Esophagus squamous epithelium (tissue), 5 donors: ENCODE data around the gene NHLH2. TPM values are rescaled to one million over a fixed set of nuclear protein-coding genes. Genes with fewer than 3 reads are reported as not detected.
A peak's percentile ranks its signal among the peaks of the same experiment; 100 is the strongest.

ENCODE experiments used
- DNase-seq: peaks from one replicate; lab custom pipeline; 2025; lab: John Stamatoyannopoulos, UW
- H3K27ac ChIP-seq, 4 donors: fragments of 200-600 bp; sonication (generic); one replicate each; pipeline ENCODE4 v1.5.1; 2016 to 2019; ENCODE audit warnings: mild to moderate bottlenecking in 1 of 4
- H3K27me3 ChIP-seq, 4 donors: fragments of 200-600 bp; sonication (generic); 1 replicate in 3 of 4; 2 replicates in 1 of 4; pipeline versions ENCODE4 v1.5.1 to v1.6.0; 2017 to 2021; ENCODE audit warnings: antibody characterized with exemption in 1 of 4
- H3K36me3 ChIP-seq, 3 donors: fragments of 200-600 bp; sonication (generic); one replicate each; pipeline ENCODE4 v1.5.1; 2016 to 2019
- H3K4me1 ChIP-seq, 3 donors: fragments of 200-600 bp; sonication (generic); one replicate each; pipeline ENCODE4 v1.5.1; 2017 to 2019
- H3K4me3 ChIP-seq, 4 donors: fragments of 200-600 bp; sonication (generic); 1 replicate in 3 of 4; 2 replicates in 1 of 4; pipeline ENCODE4 v1.5.1; 2016 to 2019; ENCODE audit warnings: mild to moderate bottlenecking in 2 of 4, moderate library complexity in 1 of 4
- H3K9me3 ChIP-seq, 3 donors: fragments of 200-600 bp; sonication (generic); one replicate each; pipeline ENCODE4 v1.5.1; 2016 to 2019
- POLR2A ChIP-seq, 4 donors: fragments of 450-650 bp; IDR thresholded peaks; one replicate each; pipeline ENCODE4 v1.6.1; 2017; ENCODE audit warnings: antibody characterized with exemption in 4 of 4, mild to moderate bottlenecking in 4 of 4, moderate library complexity in 3 of 4
- WGBS, 2 donors: methylation state at CpG; one replicate each; pipeline ENCODE4 v1.1.5; 2018; 5-methylcytosine and 5-hydroxymethylcytosine counted together
- intact Hi-C: fragments of 100-400 bp; cut with DNase I; formaldehyde crosslinking; loops from one replicate; pipeline ENCODE4 v1.15.0; 2022
- total RNA-seq, 4 donors: library from RNA; depleted of rRNA; stranded (reverse); fragments of >200 nt; gene quantifications; one replicate each; pipeline ENCODE4 v1.1.0, GENCODE V29; 2016
- TF ChIP-seq, protein P1 (sequence below), 6 experiments: fragments of 450-650 bp in 4 of 6; fragments of 200-600 bp in 2 of 6; sonication (generic) in 2 of 6; IDR thresholded peaks; one replicate each; pipeline ENCODE4 v1.5.1; 2016 to 2019; ENCODE audit warnings: antibody characterized with exemption in 6 of 6, mild to moderate bottlenecking in 4 of 6, moderate library complexity in 4 of 6
- donor health status: DM: yes; HTN: yes; CAD: no.

The NHLH2 gene
- total RNA-seq, 4 donors from 2014 or later = 1.6 to 2.7 (median 2.5) TPM

DNA sequence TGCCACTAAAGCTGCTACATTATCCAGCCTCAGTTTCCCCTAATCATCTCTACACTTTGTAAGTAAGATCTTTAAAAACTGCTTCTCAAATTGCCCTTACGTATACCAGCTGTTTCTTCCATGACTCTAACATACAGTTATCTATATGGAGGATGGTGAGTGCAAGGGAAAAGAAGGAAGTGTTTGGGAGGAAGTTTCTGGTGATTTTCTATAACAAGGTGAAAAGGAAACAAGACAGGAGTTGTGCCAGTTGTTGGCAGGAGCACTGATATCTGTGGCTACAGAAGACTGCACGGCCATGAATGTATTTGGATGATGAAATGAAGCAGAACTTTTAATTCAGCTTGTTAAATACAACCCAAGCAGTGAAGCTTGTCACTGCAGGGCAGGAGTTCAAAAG is 32.3 kb upstream of the NHLH2 start:
- WGBS, 2 donors = 34 to 38% methylated on average over 2 of the region's 2 CpGs
- no peak for DNase-seq
- no peaks in the 10 kb centered on the region for H3K36me3 ChIP-seq
- intact Hi-C loops = no loop called here
- H3K9me3 ChIP-seq = no peaks in the 10 kb centered on the region
- H3K4me3 ChIP-seq = no peak overlapping the region
- peaks cover 0 to 29% (median 0%) of the 10 kb centered on the region in 3 donors for H3K4me1 ChIP-seq
- peak overlapping the region in 3 of 4 donors; percentile 27 to 58 (median 39) for H3K27ac ChIP-seq
- peaks cover 0 to 3% (median 0%) of the 10 kb centered on the region in 4 donors for H3K27me3 ChIP-seq
- no peak for TF ChIP-seq POLR2A (IDR thresholded peaks at IDR 0.05)
- TF ChIP-seq, protein P1, sequence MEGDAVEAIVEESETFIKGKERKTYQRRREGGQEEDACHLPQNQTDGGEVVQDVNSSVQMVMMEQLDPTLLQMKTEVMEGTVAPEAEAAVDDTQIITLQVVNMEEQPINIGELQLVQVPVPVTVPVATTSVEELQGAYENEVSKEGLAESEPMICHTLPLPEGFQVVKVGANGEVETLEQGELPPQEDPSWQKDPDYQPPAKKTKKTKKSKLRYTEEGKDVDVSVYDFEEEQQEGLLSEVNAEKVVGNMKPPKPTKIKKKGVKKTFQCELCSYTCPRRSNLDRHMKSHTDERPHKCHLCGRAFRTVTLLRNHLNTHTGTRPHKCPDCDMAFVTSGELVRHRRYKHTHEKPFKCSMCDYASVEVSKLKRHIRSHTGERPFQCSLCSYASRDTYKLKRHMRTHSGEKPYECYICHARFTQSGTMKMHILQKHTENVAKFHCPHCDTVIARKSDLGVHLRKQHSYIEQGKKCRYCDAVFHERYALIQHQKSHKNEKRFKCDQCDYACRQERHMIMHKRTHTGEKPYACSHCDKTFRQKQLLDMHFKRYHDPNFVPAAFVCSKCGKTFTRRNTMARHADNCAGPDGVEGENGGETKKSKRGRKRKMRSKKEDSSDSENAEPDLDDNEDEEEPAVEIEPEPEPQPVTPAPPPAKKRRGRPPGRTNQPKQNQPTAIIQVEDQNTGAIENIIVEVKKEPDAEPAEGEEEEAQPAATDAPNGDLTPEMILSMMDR (IDR thresholded peaks at IDR 0.05) = no peak

DNA sequence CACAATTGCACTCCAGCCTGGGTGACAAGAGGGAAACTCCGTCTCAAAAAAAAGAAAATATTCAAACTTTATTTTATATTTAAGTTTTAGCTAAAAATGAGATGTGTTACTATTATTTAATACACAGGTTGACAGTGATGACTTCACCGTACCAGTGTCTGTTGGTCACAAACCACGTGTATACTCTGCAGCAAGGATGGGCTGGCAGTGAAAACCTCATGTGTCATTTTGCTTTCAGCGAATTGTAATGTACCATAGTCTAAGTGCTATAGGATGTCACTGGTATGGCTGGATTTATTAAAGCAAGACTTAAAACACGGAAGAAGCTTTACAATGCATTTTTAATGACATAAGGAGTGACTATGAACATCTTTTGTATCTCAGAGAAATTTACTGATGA is 28.1 kb upstream of the NHLH2 start:
- H3K36me3 ChIP-seq = no peaks in the 10 kb centered on the region
- peaks cover 0 to 40% (median 4%) of the 10 kb centered on the region in 3 donors for H3K4me1 ChIP-seq
- TF ChIP-seq, protein P1 (IDR thresholded peaks at IDR 0.05) = no peak
- no peak overlapping the region for H3K27ac ChIP-seq
- intact Hi-C loops = no loop called here
- DNase-seq = no peak
- no peak overlapping the region for H3K4me3 ChIP-seq
- H3K9me3 ChIP-seq = no peaks in the 10 kb centered on the region
- H3K27me3 ChIP-seq = no peaks in the 10 kb centered on the region
- 62 to 66% methylated on average over 5 of the region's 5 CpGs for WGBS, 2 donors

DNA sequence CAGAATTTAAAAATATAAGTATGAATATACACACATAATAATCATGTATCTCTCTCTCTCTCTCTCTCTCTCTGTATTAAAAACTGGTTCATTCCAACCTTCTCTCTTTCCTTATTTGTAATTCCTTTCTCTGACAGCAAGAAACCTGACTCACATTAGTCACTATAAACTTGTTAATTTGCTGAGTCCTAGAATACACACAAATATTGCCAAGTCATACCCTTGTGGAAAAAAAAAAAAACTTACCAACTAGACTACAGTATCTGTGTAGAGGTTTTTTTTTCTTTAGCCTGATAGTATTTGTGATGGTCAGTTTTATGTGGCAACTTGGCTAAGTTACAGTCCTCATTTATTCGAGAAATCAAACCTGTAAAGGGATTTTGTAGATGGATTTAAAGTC is 26.3 kb upstream of the NHLH2 start:
- Histone ChIP-seq H3K27me3 (no peaks in the 10 kb centered on the region), H3K4me1 (peaks cover 0 to 26% (median 4%) of the 10 kb centered on the region in 3 donors), H3K9me3 (no peaks in the 10 kb centered on the region), H3K4me3 (no peak overlapping the region), H3K36me3 (no peaks in the 10 kb centered on the region), H3K27ac (peak overlapping the region in 3 of 4 donors; percentile 50 to 66 (median 58))
- DNase-seq = no peak
- 38 to 45% methylated on average over 1 of the region's 1 CpG for WGBS, 2 donors
- intact Hi-C loops = no loop called here
- TF ChIP-seq POLR2A (IDR thresholded peaks at IDR 0.05) = no peak
- TF ChIP-seq, protein P1 (IDR thresholded peaks at IDR 0.05) = no peak

DNA sequence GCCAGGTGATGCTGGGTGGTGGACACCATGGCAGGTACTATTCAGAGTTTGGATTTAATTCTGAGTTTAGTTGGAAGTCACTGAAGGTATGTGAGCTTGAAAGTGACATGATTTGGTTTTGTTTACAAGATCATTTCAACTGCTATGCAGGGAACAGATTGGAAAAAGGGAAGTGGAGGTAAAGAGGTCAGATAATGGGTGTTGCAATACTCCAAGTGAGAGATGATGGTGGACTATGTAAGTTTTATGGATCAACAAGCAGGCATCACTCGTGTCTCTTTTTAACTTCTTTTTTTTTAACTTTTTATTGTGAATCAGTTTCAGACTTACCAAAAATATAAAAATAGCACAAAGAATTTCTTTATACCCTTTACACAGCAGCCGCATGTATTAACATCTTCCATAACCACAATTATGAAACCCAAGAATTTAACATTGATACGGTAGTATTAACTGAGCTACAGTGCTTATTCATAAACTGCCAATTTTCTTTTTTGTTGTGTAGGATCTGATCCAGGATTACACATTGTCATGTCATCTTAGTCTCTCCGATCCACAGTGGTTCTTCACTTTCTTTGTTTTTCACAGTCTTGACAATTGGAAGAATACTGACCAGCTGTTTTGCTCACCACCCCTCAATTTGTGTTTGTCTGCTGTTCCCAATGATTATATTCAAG is 24.9 kb upstream of the NHLH2 start:
- Histone ChIP-seq H3K36me3 (no peaks in the 10 kb centered on the region), H3K27me3 (no peaks in the 10 kb centered on the region), H3K27ac (peak overlapping the region in 1 of 4 donors; percentile 66), H3K4me3 (no peak overlapping the region), H3K9me3 (no peaks in the 10 kb centered on the region), H3K4me1 (peaks cover 0 to 32% (median 4%) of the 10 kb centered on the region in 3 donors)
- TF ChIP-seq, protein P1 (IDR thresholded peaks at IDR 0.05) = no peak
- TF ChIP-seq POLR2A (IDR thresholded peaks at IDR 0.05) = no peak
- 19 to 22% methylated on average over 4 of the region's 4 CpGs for WGBS, 2 donors
- no peak for DNase-seq
- intact Hi-C loops = no loop called here

DNA sequence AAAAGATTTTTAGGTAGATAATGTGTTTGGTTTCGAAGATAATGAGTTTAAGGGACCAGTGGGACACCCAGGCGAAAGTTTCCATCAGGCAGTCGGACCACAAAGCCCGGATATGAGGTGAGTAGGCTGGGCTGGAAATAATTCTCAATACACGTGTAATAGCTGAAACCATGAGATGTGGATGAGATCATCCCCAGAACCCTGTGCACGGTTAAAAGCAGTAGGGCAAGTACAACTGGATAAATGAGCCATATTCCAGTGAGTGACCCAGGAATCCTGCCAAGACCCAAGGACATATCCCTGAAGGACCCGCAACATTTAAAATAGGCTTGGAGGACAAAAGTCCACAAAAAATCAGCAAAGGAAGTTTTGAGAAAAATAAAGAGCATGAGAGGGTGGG is 21.5 kb upstream of the NHLH2 start:
- WGBS, 2 donors = 65 to 70% methylated on average over 7 of the region's 7 CpGs
- intact Hi-C loops = no loop called here
- H3K4me3 ChIP-seq = no peak overlapping the region

More for the DNA sequence above, 21.5 kb upstream of the NHLH2 start:
- no peaks in the 10 kb centered on the region for H3K36me3 ChIP-seq
- peaks cover 0 to 25% (median under 1%) of the 10 kb centered on the region in 3 donors for H3K4me1 ChIP-seq
- peaks cover 0 to 11% (median 0%) of the 10 kb centered on the region in 4 donors for H3K27me3 ChIP-seq
- no peaks in the 10 kb centered on the region for H3K9me3 ChIP-seq
- TF ChIP-seq, protein P1 (IDR thresholded peaks at IDR 0.05) = no peak
- TF ChIP-seq POLR2A (IDR thresholded peaks at IDR 0.05) = no peak
- DNase-seq = no peak
- H3K27ac ChIP-seq = peak overlapping the region in 2 of 4 donors; percentile 30 to 32
